ENCODE results near the gene VGLL4.

DNA sequence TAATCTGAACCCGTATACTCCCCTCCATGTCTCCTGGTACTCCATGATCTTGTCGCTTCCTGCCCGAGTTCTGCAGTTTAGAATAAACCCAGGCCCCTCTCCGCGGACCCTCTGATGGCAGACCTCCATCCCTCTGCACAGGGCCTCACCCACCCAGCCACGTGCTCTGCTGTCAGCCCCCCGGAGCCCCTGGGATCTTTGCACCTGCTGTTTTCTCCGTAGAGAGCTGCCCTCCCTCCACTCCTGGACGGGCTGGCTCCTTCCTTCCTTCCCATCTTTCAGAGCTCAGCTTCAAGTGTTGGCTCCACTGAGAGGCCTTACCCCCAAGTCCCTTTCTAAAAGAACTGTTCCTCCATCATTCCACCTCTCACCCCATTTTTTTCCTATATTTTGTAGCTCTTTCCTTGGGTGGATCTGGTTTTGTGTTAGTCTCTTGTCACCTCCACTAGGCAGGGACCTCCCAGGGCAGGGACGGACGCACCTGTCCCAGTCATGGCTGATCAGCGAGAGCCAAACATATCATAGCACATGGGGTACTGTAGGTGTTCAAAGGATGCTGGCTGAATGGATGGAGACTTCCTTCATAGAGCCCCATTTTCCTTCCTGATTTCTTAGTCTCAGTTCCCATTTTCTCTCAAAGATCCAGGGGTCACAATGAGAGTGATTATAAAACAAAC lies 106.6 kb downstream of the VGLL4 start:
- TF ChIP-seq POLR2A (IDR thresholded peaks at IDR 0.05; ENCODE audit: low read length) = no peak
- TF ChIP-seq GATA1 (IDR thresholded peaks at IDR 0.05; ENCODE audit: low read depth, low read length) = no peak

Measured in erythroblast (primary cell).